OCI-LY3 (cell line): ENCODE data around the gene EIF2A.

Source experiments
- H2AFZ ChIP-seq: fragments of 200-600, 300-600 bp; shearing (Covaris generic); 2 replicates; pipeline ENCODE4 v1.6.0; 2014; ENCODE audit warnings: antibody characterized with exemption, low read depth, low read length
- H3K27ac ChIP-seq: fragments of 200-600, 300-600 bp; sonication (generic); 2 replicates; pipeline ENCODE4 v1.5.1; 2014; ENCODE audit warnings: mild to moderate bottlenecking, low read length, moderate library complexity, mixed read lengths
- H3K27me3 ChIP-seq: fragments of 200-600, 300-600 bp; sonication (generic); 2 replicates; pipeline ENCODE4 v1.6.1; 2014; ENCODE audit warnings: low read depth, low read length, mixed read lengths
- H3K36me3 ChIP-seq: fragments of 200-600, 300-600 bp; sonication (generic); replicated peaks from 2 replicates; pipeline ENCODE3; 2014; ENCODE audit warnings: low read depth, low read length, mixed read lengths
- H3K4me1 ChIP-seq: fragments of 300-600, 200-600 bp; sonication (generic); 2 replicates; pipeline ENCODE4 v1.6.1; 2014; ENCODE audit warnings: low read length, mixed read lengths
- H3K4me2 ChIP-seq: fragments of 200-600, 300-600 bp; sonication (generic); 2 replicates; pipeline ENCODE4 v1.6.1; 2014; ENCODE audit warnings: low read length, mixed read lengths
- H3K4me3 ChIP-seq: fragments of 300-600, 200-600 bp; sonication (generic); 2 replicates; pipeline ENCODE4 v1.5.1; 2014; ENCODE audit warnings: antibody characterized with exemption, mild to moderate bottlenecking, low read length, moderate library complexity
- H3K79me2 ChIP-seq: fragments of 300-600, 200-600 bp; shearing (Covaris generic); 2 replicates; pipeline ENCODE4 v1.6.1; 2014; ENCODE audit warnings: mild to moderate bottlenecking, low read length, mixed read lengths
- H3K9ac ChIP-seq: fragments of 300-600, 200-600 bp; shearing (Covaris generic); 2 replicates; pipeline ENCODE4 v1.6.0; 2014; ENCODE audit warnings: mild to moderate bottlenecking, low read length, moderate library complexity
- H3K9me3 ChIP-seq: fragments of 200-600, 300-600 bp; shearing (Covaris generic); 2 replicates; pipeline ENCODE4 v1.6.1; 2014; ENCODE audit warnings: low read length, mixed read lengths; ENCODE audit not compliant: insufficient read depth
- H4K20me1 ChIP-seq: fragments of 200-600, 300-600 bp; sonication (generic); 2 replicates; pipeline ENCODE4 v1.6.1; 2016; ENCODE audit warnings: low read length, mixed read lengths; ENCODE audit not compliant: insufficient read depth
- CTCF ChIP-seq: fragments of 200-600, 300-600 bp; sonication (generic); IDR thresholded peaks from 2 replicates; pipeline ENCODE4 v1.5.1; 2014; ENCODE audit warnings: antibody characterized with exemption, low read length, low read depth
- EZH2phosphoT487 ChIP-seq: fragments of 200-600 bp; shearing (Covaris generic); IDR thresholded peaks from 2 replicates; pipeline ENCODE4 v1.6.1; 2018; ENCODE audit warnings: antibody characterized with exemption, mixed run types, low read depth

Gene EIF2A

GRCh38 chr3:150635076-150635475, 88.5 kb downstream of the EIF2A start:
- no peak for TF ChIP-seq EZH2phosphoT487
- no peak for TF ChIP-seq CTCF
- Histone ChIP-seq H2AFZ (no peak overlapping the region), H3K9me3 (no peaks in the 10 kb centered on the region), H3K27me3 (no peaks in the 10 kb centered on the region), H3K4me1 (no peaks in the 10 kb centered on the region), H3K79me2 (no peaks in the 10 kb centered on the region), H3K4me3 (no peak overlapping the region), H4K20me1 (0 out of 2 replicates have a peak, but pooled peaks cover 3% of the 10 kb centered on the region), H3K9ac (no peak overlapping the region), H3K4me2 (no peak overlapping the region), H3K36me3 (peaks cover 17% of the 10 kb centered on the region), H3K27ac (no peak overlapping the region)

DNA sequence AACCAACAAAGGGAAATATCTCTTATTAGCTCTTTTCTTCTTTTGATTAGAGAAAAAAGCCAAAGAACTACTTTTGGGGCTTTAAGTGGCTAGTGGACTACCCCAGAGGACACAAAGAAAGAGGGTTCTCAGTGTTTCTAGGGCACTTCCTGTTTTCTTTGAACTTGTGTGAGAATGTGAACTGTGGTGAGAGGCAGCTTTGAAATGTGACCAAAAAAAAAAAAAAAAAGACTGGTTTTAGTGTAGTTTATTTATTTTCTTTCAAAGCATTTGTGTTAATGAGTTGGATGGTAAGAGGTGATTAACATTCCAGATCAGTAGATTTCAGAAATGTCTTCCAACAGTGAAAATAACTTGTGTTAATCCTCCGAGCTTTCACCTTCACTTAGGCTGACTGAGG, 88.9 kb downstream of the EIF2A start:
- no peaks in the 10 kb centered on the region for H3K79me2 ChIP-seq
- no peak overlapping the region for H3K4me3 ChIP-seq
- no peaks in the 10 kb centered on the region for H3K27me3 ChIP-seq
- no peak overlapping the region for H3K4me2 ChIP-seq
- no peak overlapping the region for H3K27ac ChIP-seq
- H3K9me3 ChIP-seq = no peaks in the 10 kb centered on the region
- no peak overlapping the region for H2AFZ ChIP-seq
- TF ChIP-seq EZH2phosphoT487 (no peak), CTCF (no peak)
- H3K9ac ChIP-seq = no peak overlapping the region
- H3K36me3 ChIP-seq = peaks cover 15% of the 10 kb centered on the region
- H4K20me1 ChIP-seq = 0 out of 2 replicates have a peak, but pooled peaks cover 2% of the 10 kb centered on the region
- no peaks in the 10 kb centered on the region for H3K4me1 ChIP-seq
